Prostate gland (tissue), 2 donors: ENCODE data around the gene TXLNA. TPM values are rescaled to one million over a fixed set of nuclear protein-coding genes. Genes with fewer than 3 reads are reported as not detected.

Experiments used
- DNase-seq: peaks from one replicate; pipeline ENCODE4 v3.0.0-alpha.2; 2019; ENCODE audit warnings: low spot score
- H3K27ac ChIP-seq, 2 donors: fragments of 200-600 bp; sonication (generic); 2 replicates each; pipeline ENCODE4 v1.5.1; 2017 to 2019
- H3K27me3 ChIP-seq: fragments of 200-600 bp; sonication (generic); replicated peaks from 2 replicates; pipeline ENCODE4 v1.5.1; 2019; ENCODE audit not compliant: insufficient read depth
- H3K36me3 ChIP-seq, 2 donors: fragments of 200-600 bp; sonication (generic); 1 replicate in 1 of 2; 2 replicates in 1 of 2; pipeline versions ENCODE4 v1.5.1 to v1.8.1; 2017 to 2019
- H3K4me1 ChIP-seq: fragments of 200-600 bp; sonication (generic); replicated peaks from 2 replicates; pipeline ENCODE4 v1.5.1; 2019
- H3K4me3 ChIP-seq, 2 donors: fragments of 200-600 bp; sonication (generic); 2 replicates each; pipeline ENCODE4 v1.5.1; 2017 to 2019
- H3K9me3 ChIP-seq: fragments of 200-600 bp; sonication (generic); 2 replicates; pipeline ENCODE4 v1.5.1; 2017
- CTCF ChIP-seq, 4 experiments: fragments of 200-600 bp in 2 of 4; fragments of 450-650 bp in 2 of 4; sonication (generic) in 2 of 4; IDR thresholded peaks; 1 replicate in 3 of 4; 2 replicates in 1 of 4; pipeline ENCODE4 v1.5.1; 2016 to 2019; ENCODE audit warnings: antibody characterized with exemption in 4 of 4, mild to moderate bottlenecking in 2 of 4, moderate library complexity in 2 of 4
- POLR2A ChIP-seq: fragments of 450-650 bp; IDR thresholded peaks from one replicate; pipeline ENCODE4 v1.6.1; 2016; ENCODE audit warnings: antibody characterized with exemption, mild to moderate bottlenecking
- POLR2AphosphoS5 ChIP-seq: sonication (generic); formaldehyde crosslinking; IDR thresholded peaks from one replicate; pipeline ENCODE4 v1.6.1; 2017; ENCODE audit warnings: antibody characterized with exemption
- WGBS: methylation state at CpG from one replicate; pipeline ENCODE4 v1.1.5; 2018; 5-methylcytosine and 5-hydroxymethylcytosine counted together
- intact Hi-C: fragments of 100-400 bp; cut with DNase I; formaldehyde crosslinking; loops from one replicate; pipeline ENCODE4 v1.14.2; 2022
- total RNA-seq, 2 donors: library from RNA; depleted of rRNA; stranded (reverse); fragments of >200 nt; gene quantifications; one replicate each; pipeline ENCODE4 v1.1.0, GENCODE V29; 2016

TXLNA gene
- total RNA-seq, 2 donors from 2014 or later = 49.6 to 70.8 TPM

GRCh38 chr1:32195531-32195930, 16.1 kb downstream of the TXLNA start:
- WGBS = 83% methylated on average over 3 of the region's 3 CpGs
- Histone ChIP-seq H3K27me3 (no peaks in the 10 kb centered on the region), H3K4me3 (no peak overlapping the region), H3K4me1 (no peaks in the 10 kb centered on the region), H3K36me3 (peaks cover 28 to 41% of the 10 kb centered on the region in 2 donors), H3K27ac (no peak overlapping the region), H3K9me3 (no peaks in the 10 kb centered on the region)
- DNase-seq = no peak
- intact Hi-C loops = no loop called here
- TF ChIP-seq POLR2A (no peak), POLR2AphosphoS5 (no peak), CTCF (IDR thresholded peaks at IDR 0.05) (no peak)

GRCh38 chr1:32195972-32196823, 16.7 kb downstream of the TXLNA start:
- Histone ChIP-seq H3K4me1 (no peaks in the 10 kb centered on the region), H3K27me3 (no peaks in the 10 kb centered on the region), H3K36me3 (peaks cover 26 to 39% of the 10 kb centered on the region in 2 donors), H3K9me3 (no peaks in the 10 kb centered on the region), H3K4me3 (no peak overlapping the region), H3K27ac (no peak overlapping the region)
- DNase-seq = no peak
- TF ChIP-seq CTCF (IDR thresholded peaks at IDR 0.05) = no peak
- no peak for TF ChIP-seq POLR2A
- no peak for TF ChIP-seq POLR2AphosphoS5
- intact Hi-C loops = no loop called here

- DNase-seq = no peak
- no peak overlapping the region for H3K4me3 ChIP-seq
- no peak for TF ChIP-seq POLR2AphosphoS5
- TF ChIP-seq CTCF (IDR thresholded peaks at IDR 0.05) = no peak
- no peak for TF ChIP-seq POLR2A
- 74% methylated on average over 1 of the region's 1 CpG for WGBS
- H3K9me3 ChIP-seq = no peaks in the 10 kb centered on the region
- peaks cover 19 to 32% of the 10 kb centered on the region in 2 donors for H3K36me3 ChIP-seq
- H3K27me3 ChIP-seq = no peaks in the 10 kb centered on the region
- H3K4me1 ChIP-seq = peaks cover 4% of the 10 kb centered on the region
- H3K27ac ChIP-seq = no peak overlapping the region
- intact Hi-C loops = no loop called here
These were observed 17.6 kb downstream of the TXLNA start for GRCh38 chr1:32197074-32197473.

GRCh38 chr1:32197837-32198236, 18.4 kb downstream of the TXLNA start:
- TF ChIP-seq POLR2A (no peak), CTCF (IDR thresholded peaks at IDR 0.05) (no peak), POLR2AphosphoS5 (no peak)

More at GRCh38 chr1:32197837-32198236, 18.4 kb downstream of the TXLNA start:
- H3K36me3 ChIP-seq = peaks cover 18 to 24% of the 10 kb centered on the region in 2 donors
- no peaks in the 10 kb centered on the region for H3K9me3 ChIP-seq
- H3K4me1 ChIP-seq = peaks cover 4% of the 10 kb centered on the region
- intact Hi-C loops = no loop called here
- H3K27me3 ChIP-seq = no peaks in the 10 kb centered on the region
- no peak for DNase-seq
- H3K4me3 ChIP-seq = no peak overlapping the region
- 71% methylated on average over 6 of the region's 6 CpGs for WGBS
- no peak overlapping the region for H3K27ac ChIP-seq
